H7 (cell line): Measurements from ENCODE around the gene UNK. TPM values are rescaled to one million over a fixed set of nuclear protein-coding genes. Genes with fewer than 3 reads are reported as not detected.
A peak's percentile ranks its signal among the peaks of the same experiment; 100 is the strongest.

Experiments used
- DNase-seq: peaks from one replicate; pipeline ENCODE4 v3.0.0; 2012
- H3K27me3 ChIP-seq: 2 replicates; pipeline ENCODE4 v1.6.0; 2011; ENCODE audit warnings: mild to moderate bottlenecking, low read length; ENCODE audit not compliant: control insufficient read depth, insufficient read depth
- H3K36me3 ChIP-seq: replicated peaks from 2 replicates; pipeline ENCODE4 v1.5.1; 2011; ENCODE audit warnings: low read length; ENCODE audit not compliant: control insufficient read depth, insufficient read depth
- H3K4me3 ChIP-seq: 2 replicates; pipeline ENCODE4 v1.5.1; 2011; ENCODE audit warnings: low read depth, mild to moderate bottlenecking, control low read depth, low read length, moderate library complexity; ENCODE audit not compliant: insufficient read depth
- total RNA-seq: library from RNA; depleted of rRNA; stranded (reverse); fragments of >200 nt; shearing (Covaris generic); gene quantifications from 2 replicates; pipeline ENCODE4 v1.2.3, GENCODE V29; 2014

Gene UNK
- total RNA-seq, 1 experiment from 2014 or later: 17.9 TPM

GRCh38 chr17:75823257-75824041 lies 38.8 kb downstream of the UNK start:
- H3K36me3 ChIP-seq: peaks cover 37% of the 10 kb centered on the region
- no peak for DNase-seq
- no peaks in the 10 kb centered on the region for H3K27me3 ChIP-seq
- H3K4me3 ChIP-seq: no peak overlapping the region

- no peaks in the 10 kb centered on the region for H3K27me3 ChIP-seq
- no peak for DNase-seq
- peaks cover 31% of the 10 kb centered on the region for H3K36me3 ChIP-seq
- H3K4me3 ChIP-seq: no peak overlapping the region
Observed at GRCh38 chr17:75824050-75824552, 39.5 kb downstream of the UNK start.

- Histone ChIP-seq H3K36me3 (peaks cover 28% of the 10 kb centered on the region), H3K4me3 (no peak overlapping the region), H3K27me3 (no peaks in the 10 kb centered on the region)
- DNase-seq: no peak
Observed at GRCh38 chr17:75824666-75825065, 40.1 kb downstream of the UNK start.

GRCh38 chr17:75825149-75825552 lies 40.5 kb downstream of the UNK start:
- H3K4me3 ChIP-seq: no peak overlapping the region
- DNase-seq: no peak
- H3K27me3 ChIP-seq: no peaks in the 10 kb centered on the region
- peaks cover 25% of the 10 kb centered on the region for H3K36me3 ChIP-seq

DNA sequence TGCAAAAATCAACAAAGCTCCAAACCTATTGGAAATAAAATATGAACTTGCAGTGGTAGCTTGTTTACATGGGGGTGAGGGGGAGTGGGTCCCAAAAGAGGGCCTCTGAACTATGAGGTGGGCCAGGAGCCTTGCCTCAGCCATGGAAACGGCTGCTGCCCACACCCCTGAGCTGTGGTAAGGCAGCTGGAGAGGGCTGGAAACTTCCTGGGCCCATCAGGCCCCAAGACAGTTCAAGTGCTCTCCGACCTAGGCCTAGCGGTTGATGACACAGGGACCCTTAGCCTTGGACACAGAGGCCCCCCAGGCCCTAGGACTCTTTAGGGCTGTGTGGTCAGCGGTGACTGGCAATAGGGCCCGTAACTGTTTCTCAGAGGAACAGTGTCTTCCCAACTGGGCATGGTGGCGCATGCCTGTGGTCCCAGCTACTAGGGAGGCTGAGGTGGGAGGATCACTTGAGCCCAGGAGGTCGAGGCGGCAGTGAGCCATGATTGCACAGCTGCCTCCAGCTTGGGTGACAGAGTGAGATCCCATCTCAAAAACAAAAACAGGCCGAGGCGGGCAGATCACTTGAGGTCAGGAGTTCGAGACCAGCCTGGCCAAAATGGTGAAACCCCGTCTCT lies 41.3 kb downstream of the UNK start:
- Histone ChIP-seq H3K4me3 (no peak overlapping the region), H3K27me3 (no peaks in the 10 kb centered on the region), H3K36me3 (peaks cover 22% of the 10 kb centered on the region)
- DNase-seq: no peak

DNA sequence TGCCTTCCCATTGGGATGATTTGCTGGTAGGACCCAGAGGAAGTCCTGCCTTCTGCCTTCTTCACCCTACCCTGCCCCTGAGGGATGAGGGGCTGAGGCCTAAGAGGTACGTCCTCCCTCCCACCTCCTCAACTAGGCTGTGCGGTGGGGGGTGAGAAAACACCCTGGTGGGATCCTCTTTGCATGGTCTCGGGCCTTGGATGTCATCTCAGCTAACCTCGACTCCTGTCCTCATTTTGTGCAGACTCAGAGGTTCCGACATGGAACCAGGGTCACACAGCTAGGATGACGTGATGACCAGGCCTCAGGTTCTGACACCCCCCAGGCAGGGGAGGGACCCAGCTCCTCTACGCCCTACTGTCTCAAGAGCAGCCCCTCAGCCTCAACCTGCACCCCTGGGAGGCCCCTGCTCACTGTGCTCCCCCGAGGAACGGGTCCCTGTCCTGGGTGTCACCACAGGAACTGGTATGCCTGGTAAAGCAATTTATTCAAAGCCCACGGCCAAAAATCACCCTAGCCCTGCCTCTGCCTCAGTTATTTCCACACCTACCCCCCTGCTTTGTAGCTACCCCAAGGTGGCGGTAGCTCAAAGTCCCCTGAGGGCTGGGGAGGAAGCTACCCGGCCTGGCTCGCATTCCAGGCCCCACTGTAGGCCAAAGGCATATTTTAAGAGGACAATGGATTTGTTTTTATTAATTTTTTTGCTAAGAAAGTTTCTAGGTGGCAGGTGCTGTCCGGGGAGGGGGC lies 42.1 kb downstream of the UNK start:
- Histone ChIP-seq H3K36me3 (peaks cover 14% of the 10 kb centered on the region), H3K27me3 (no peaks in the 10 kb centered on the region), H3K4me3 (no peak overlapping the region)
- peak; percentile 76 for DNase-seq

DNA sequence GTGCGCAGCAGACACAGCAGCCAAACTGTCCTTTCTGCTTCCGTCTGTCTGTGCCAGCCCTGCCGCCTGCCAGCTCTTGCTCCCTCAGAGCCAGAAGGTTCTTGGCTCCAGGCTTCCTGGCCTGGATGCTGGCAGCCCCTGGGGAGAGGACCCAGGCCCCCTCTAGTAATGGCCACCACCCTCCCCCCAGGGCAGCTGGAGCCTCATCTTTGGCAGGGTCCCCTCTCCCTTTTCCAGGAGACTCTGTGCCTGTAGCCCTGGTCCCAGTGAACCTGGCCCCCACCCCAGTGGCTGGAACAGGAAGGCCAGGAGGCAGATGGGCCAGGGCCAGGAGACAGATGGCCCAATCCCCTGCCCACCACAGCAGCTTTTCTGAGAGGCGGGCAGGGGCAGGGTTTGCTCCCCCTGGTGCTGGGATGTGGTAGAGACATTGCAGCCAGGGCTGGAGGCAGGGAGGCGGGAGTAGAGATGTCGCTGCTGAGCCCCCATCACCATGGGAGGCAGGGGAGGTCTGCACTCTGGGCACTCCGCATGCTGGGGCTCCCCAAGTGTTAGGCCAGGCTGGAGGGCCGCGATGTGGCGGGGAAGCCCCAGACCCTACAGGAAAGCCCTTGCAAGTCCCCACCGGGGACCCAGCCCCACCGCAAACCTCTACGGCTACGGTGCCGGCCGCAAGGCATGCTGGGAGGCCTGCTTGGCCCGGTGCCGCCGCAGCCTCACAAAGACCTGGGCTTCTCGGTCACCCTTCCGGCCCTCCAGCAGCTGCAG lies 42.9 kb downstream of the UNK start:
- Histone ChIP-seq H3K36me3 (peaks cover 8% of the 10 kb centered on the region), H3K4me3 (peak overlapping the region; percentile 21), H3K27me3 (no peaks in the 10 kb centered on the region)
- peak; percentile 98 for DNase-seq

DNA sequence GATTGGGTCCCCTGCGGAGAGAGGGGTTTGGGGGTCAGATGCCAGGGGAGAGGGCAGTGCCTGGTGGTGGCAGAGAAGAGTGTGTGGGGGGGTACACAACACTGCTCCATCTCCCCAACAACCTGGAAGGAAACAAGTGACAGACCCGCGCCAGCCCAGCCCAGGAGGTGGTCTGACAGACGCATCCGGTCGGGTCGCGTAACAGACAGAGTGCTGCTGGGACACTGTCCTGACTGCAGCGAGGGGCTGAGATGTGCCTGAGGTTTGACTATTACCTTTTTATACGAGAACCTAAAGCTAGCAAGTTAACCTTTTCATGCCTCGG lies 43.4 kb downstream of the UNK start:
- Histone ChIP-seq H3K27me3 (no peaks in the 10 kb centered on the region), H3K36me3 (peaks cover 6% of the 10 kb centered on the region), H3K4me3 (no peak overlapping the region)
- peak; percentile 85 for DNase-seq

GRCh38 chr17:75828741-75829140 lies 44.1 kb downstream of the UNK start:
- Histone ChIP-seq H3K36me3 (peaks cover 4% of the 10 kb centered on the region), H3K4me3 (no peak overlapping the region), H3K27me3 (no peaks in the 10 kb centered on the region)
- DNase-seq: no peak

DNA sequence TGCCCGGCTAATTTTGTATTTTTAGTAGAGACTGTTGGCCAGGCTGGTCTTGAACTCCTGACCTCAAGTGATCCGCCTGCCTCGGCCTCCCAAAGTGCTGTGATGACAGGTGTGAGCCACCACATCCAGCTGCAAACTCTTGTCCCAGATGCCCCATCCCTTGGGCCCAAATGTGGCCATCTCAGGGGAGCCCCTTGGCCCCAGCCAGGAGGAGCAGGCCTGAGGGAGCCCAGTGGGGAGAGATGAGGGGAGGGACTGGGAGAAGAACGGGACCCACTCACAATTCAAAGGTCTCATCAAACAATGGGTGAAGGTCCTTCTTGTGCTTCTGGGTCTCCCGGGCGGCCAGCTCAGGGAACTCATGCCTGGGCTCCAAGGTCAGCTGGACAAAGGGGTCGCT lies 45.1 kb downstream of the UNK start:
- DNase-seq: no peak
- Histone ChIP-seq H3K36me3 (no peaks in the 10 kb centered on the region), H3K27me3 (no peaks in the 10 kb centered on the region), H3K4me3 (no peak overlapping the region)

DNA sequence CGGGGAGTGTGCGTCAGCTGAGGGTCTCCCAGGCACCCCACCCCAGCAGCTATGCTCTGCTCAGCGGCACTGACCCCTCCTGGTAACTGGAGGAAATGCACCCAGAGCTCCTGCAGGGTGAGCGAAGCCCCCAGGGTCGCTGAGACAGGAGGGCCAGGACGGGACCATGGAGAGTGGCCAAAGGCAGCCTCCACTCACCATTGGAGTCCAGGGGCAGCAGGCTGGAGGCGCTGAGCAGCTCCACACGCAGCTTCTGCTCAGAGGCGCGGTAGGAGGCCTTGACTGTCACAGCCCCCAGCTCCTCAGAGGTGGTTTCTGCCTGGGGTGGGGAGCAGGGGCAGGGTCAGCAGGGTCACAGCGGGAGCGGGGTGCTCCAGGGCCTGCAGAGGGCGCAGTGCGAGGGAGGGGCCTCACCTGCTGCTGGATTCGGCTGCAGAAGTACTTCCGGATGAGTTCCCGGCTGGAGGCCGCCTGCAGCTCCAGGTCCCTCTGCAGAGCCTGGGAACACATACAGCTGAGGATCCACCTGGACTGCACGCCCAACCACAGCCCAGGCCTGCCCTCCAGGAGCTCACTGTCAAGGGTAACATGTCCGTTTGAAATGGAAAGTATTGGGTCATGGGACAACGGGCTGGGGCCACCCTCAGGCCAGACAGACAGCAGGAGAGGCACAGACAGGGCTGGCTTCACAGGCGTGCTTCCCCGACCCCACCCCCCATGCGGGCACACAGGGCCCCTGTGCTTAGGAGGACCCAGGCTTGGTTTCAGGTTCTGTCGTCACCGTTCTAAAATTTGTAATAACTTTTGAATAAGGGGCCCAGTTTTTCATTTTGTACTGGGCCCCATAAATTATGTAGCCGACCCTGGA lies 45.8 kb downstream of the UNK start:
- peak overlapping the region; percentile 7; the same call in 1 of the 2 replicates for H3K4me3 ChIP-seq
- peak; percentile 94 for DNase-seq
- H3K27me3 ChIP-seq: no peaks in the 10 kb centered on the region
- H3K36me3 ChIP-seq: no peaks in the 10 kb centered on the region

- Histone ChIP-seq H3K4me3 (no peak overlapping the region), H3K27me3 (no peaks in the 10 kb centered on the region), H3K36me3 (no peaks in the 10 kb centered on the region)
- DNase-seq: peak; percentile 84
Observed at GRCh38 chr17:75831032-75831571, 46.5 kb downstream of the UNK start.

DNA sequence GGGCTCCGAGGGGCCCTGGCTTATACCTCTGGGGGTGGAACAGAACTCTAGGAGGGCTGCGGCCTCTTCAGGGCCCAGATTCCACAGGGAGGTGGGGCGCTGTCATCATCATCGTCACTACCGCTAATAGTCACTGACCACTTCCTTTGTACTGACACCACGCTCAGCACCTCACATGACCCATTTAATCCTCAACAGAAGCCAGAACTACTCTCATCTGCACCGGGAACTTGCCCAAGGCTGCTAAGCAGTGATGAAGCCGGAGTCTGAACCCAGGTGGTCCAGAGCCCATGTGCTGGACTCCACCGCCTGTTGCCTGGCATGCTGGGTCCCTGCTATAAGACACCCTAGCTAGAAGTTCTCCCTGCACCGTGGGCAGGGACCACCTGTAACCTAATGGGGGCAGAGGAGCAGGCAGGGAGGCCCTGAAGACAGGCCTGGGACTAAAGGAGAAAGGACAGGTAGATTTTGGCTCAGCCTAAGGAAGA lies 47.6 kb downstream of the UNK start:
- H3K36me3 ChIP-seq: no peaks in the 10 kb centered on the region
- H3K4me3 ChIP-seq: no peak overlapping the region; the same call in 1 of the 2 replicates
- no peaks in the 10 kb centered on the region for H3K27me3 ChIP-seq
- DNase-seq: no peak
